CD4-positive, alpha-beta T cell (primary cell): ENCODE data around the gene CACNA1B. TPM values are rescaled to one million over a fixed set of nuclear protein-coding genes. Genes with fewer than 3 reads are reported as not detected.
A peak's percentile ranks its signal among the peaks of the same experiment; 100 is the strongest.

Experiments used
- ATAC-seq: fragments of 200-7000 bp; cut with Tn5 transposase; one replicate; pipeline ENCODE4 v1.10.0; 2022; ENCODE audit warnings: mild to moderate bottlenecking; ENCODE audit not compliant: poor library complexity
- CTCF ChIA-PET: fragments of 350-600 bp; sonication (Branson Sonifier 250); formaldehyde crosslinking; loops from one replicate; lab custom pipeline; 2021; ENCODE audit warnings: antibody characterized with exemption, inconsistent platforms; lab: Charles Lee
- POLR2A ChIA-PET: fragments of 350-600 bp; sonication (Branson Sonifier 250); formaldehyde crosslinking; loops from one replicate; lab custom pipeline; 2021; ENCODE audit warnings: antibody characterized with exemption, inconsistent platforms; lab: Charles Lee
- DNase-seq, 14 experiments: peaks; one replicate each; pipeline ENCODE4 v3.0.0-alpha.2; 2013 to 2020; ENCODE audit warnings: mixed read lengths in 2 of 14
- H3K27ac ChIP-seq, 2 donors: one replicate each; pipeline versions ENCODE4 v1.5.1 to v1.7.0; 2013; ENCODE audit warnings: low read length in 2 of 2, low read depth in 1 of 2, mild to moderate bottlenecking in 1 of 2
- H3K27me3 ChIP-seq, 2 experiments: 1 replicate in 1 of 2; 2 replicates in 1 of 2; pipeline versions ENCODE4 v1.6.1 to v1.7.0; 2013; ENCODE audit warnings: low read length in 2 of 2, control low read depth in 1 of 2, mild to moderate bottlenecking in 1 of 2, moderate library complexity in 1 of 2; ENCODE audit not compliant: insufficient read depth in 2 of 2, control insufficient read depth in 1 of 2
- H3K36me3 ChIP-seq: one replicate; pipeline ENCODE4 v1.6.1; 2013; ENCODE audit warnings: low read length, control low read depth; ENCODE audit not compliant: insufficient read depth
- H3K4me1 ChIP-seq: one replicate; pipeline ENCODE4 v1.6.1; 2013; ENCODE audit warnings: low read length, control low read depth; ENCODE audit not compliant: insufficient read depth
- H3K4me3 ChIP-seq: one replicate; pipeline ENCODE4 v1.5.1; 2013; ENCODE audit warnings: mild to moderate bottlenecking, low read length, moderate library complexity
- H3K9me3 ChIP-seq, 2 experiments: 1 replicate in 1 of 2; 2 replicates in 1 of 2; pipeline versions ENCODE4 v1.6.1 to v1.7.0; 2013; ENCODE audit warnings: low read length in 2 of 2, mild to moderate bottlenecking in 2 of 2, control low read depth in 1 of 2, moderate library complexity in 1 of 2; ENCODE audit not compliant: control insufficient read depth in 1 of 2, insufficient read depth in 1 of 2
- H3K27ac Mint-ChIP-seq: one replicate; pipeline ENCODE4 v1.8.0; 2020; ENCODE audit warnings: mixed read lengths
- H3K27me3 Mint-ChIP-seq: one replicate; pipeline ENCODE4 v1.8.0; 2021; ENCODE audit warnings: mixed read lengths
- H3K36me3 Mint-ChIP-seq: one replicate; pipeline ENCODE4 v1.8.0; 2021; ENCODE audit warnings: low read depth, mixed read lengths
- H3K4me1 Mint-ChIP-seq: one replicate; pipeline ENCODE4 v1.8.0; 2021; ENCODE audit warnings: low read depth, mixed read lengths
- H3K4me3 Mint-ChIP-seq: one replicate; pipeline ENCODE4 v1.8.0; 2020; ENCODE audit warnings: mild to moderate bottlenecking, mixed read lengths
- H3K9me3 Mint-ChIP-seq: one replicate; pipeline ENCODE4 v1.8.0; 2020; ENCODE audit warnings: mixed read lengths
- intact Hi-C, 2 experiments: fragments of 100-400 bp; cut with DNase I in 1 of 2; cut with micrococcal nuclease in 1 of 2; formaldehyde crosslinking; loops; one replicate each; pipeline versions ENCODE4 v1.15.1 to v1.9.0; 2023 to 2025; cut with DNase I, micrococcal nuclease
- total RNA-seq, 174 experiments: library from RNA in 2 of 174; stranded (reverse) in 2 of 174; gene quantifications; one replicate each; pipeline ENCODE4 v1.2.3 and lab custom pipeline; 2021 to 2026
- TF ChIP-seq, protein P1 (sequence below): fragments of 200-600 bp; IDR thresholded peaks from one replicate; pipeline ENCODE4 v1.8.0; 2022; ENCODE audit warnings: antibody characterized with exemption, mild to moderate bottlenecking

Gene CACNA1B
- total RNA-seq, 2 experiments from 2014 or later, result not detected

DNA sequence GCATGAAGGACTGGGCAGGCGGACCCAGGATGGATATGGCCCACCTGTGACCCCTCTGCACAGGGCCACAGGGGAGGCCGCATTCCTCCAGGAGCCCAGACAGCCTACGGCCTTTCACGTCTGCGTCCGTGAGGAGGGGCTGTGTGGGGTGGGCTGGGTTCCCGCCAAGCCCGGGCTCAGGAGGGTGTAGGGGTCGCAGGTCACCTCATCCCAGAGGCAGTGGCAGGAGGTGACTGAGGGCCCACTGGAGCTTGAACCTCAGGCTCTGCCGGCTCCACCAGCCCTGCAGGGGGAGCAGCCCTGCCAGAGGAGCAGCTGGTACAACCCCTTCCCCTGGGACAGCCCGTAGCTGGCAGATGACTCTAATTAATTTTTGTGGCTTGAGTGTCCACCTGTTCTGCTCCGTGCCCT, 40.7 kb upstream of the CACNA1B start:
- H3K36me3 ChIP-seq, result peaks cover 50% of the 10 kb centered on the region

DNA sequence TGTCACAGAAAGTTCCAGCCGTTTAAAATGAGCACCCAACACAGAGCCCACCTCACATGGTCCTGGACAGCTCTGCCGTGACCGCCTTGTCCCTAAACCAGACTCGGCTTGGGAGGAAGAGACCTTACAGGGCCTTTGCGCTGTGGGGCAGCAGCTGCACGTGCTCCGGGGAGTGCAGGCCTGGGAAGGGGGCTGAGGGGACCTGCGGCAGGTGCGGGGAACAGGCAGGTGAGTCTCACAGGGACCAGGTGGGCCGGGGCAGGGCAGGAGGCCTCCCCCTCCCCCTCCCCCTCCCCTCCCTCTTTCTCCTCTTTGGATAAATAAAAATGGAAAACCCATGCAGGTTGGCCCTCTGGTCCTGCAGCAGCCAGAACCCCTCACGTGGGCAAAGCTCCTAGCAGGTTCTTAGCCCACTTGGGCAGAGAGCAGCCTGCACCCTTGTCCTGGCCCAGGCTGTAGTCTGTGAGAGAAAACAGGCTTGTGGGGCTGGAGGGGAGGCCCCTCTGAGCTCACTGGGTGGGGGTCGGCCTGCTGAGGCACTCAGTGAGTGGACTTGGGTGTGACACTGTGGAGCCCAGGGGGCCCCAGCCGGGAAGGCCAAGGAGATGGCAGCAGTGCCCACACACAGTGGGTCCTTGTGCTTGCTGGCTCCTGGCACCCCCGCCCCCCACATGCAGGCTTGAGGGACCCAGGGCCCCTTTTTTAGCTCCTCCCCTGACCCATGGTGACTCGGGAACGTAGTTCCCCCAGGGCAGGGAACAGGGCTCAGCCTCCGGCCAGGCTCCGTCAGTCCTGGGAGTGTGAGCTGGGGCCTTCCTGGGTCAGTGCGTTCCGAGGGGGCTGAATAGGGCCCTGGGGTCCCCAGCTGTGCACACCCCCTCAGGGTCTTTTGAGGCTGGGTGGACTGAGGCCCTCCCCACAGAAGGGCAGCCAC, 40.0 kb upstream of the CACNA1B start:
- no peaks in the 10 kb centered on the region for H3K9me3 Mint-ChIP-seq
- H3K27ac Mint-ChIP-seq, result no peak overlapping the region
- TF ChIP-seq, protein P1, sequence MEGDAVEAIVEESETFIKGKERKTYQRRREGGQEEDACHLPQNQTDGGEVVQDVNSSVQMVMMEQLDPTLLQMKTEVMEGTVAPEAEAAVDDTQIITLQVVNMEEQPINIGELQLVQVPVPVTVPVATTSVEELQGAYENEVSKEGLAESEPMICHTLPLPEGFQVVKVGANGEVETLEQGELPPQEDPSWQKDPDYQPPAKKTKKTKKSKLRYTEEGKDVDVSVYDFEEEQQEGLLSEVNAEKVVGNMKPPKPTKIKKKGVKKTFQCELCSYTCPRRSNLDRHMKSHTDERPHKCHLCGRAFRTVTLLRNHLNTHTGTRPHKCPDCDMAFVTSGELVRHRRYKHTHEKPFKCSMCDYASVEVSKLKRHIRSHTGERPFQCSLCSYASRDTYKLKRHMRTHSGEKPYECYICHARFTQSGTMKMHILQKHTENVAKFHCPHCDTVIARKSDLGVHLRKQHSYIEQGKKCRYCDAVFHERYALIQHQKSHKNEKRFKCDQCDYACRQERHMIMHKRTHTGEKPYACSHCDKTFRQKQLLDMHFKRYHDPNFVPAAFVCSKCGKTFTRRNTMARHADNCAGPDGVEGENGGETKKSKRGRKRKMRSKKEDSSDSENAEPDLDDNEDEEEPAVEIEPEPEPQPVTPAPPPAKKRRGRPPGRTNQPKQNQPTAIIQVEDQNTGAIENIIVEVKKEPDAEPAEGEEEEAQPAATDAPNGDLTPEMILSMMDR, result no peak
- no peaks in the 10 kb centered on the region for H3K4me1 ChIP-seq
- no peak overlapping the region for H3K4me3 ChIP-seq
- no peak overlapping the region for H3K27ac ChIP-seq
- ATAC-seq (no peak), DNase-seq (peak in 1 of 14 experiments; percentile 8)
- POLR2A ChIA-PET, result no interaction called here
- CTCF ChIA-PET, result no interaction called here
- H3K27me3 Mint-ChIP-seq, result no peaks in the 10 kb centered on the region
- H3K9me3 ChIP-seq, result peaks cover 0 to 19% of the 10 kb centered on the region in 2 experiments
- no peaks in the 10 kb centered on the region for H3K4me1 Mint-ChIP-seq
- no peak overlapping the region for H3K4me3 Mint-ChIP-seq
- no peaks in the 10 kb centered on the region for H3K27me3 ChIP-seq
- intact Hi-C loops, result no loop called here
- H3K36me3 Mint-ChIP-seq, result peaks cover 28% of the 10 kb centered on the region
- peaks cover 42% of the 10 kb centered on the region for H3K36me3 ChIP-seq

More for the DNA sequence above, 40.7 kb upstream of the CACNA1B start:
- Mint-ChIP-seq H3K27ac (no peak overlapping the region), H3K4me1 (no peaks in the 10 kb centered on the region), H3K36me3 (peaks cover 28% of the 10 kb centered on the region), H3K27me3 (no peaks in the 10 kb centered on the region), H3K9me3 (no peaks in the 10 kb centered on the region), H3K4me3 (no peak overlapping the region)
- H3K27ac ChIP-seq, result no peak overlapping the region
- DNase-seq (no peak), ATAC-seq (no peak)
- TF ChIP-seq, protein P1, result no peak
- no peaks in the 10 kb centered on the region for H3K27me3 ChIP-seq
- peaks cover 0 to 19% of the 10 kb centered on the region in 2 experiments for H3K9me3 ChIP-seq
- H3K4me1 ChIP-seq, result no peaks in the 10 kb centered on the region
- ChIA-PET POLR2A (no interaction called here), CTCF (no interaction called here)
- intact Hi-C loops, result no loop called here
- no peak overlapping the region for H3K4me3 ChIP-seq

DNA sequence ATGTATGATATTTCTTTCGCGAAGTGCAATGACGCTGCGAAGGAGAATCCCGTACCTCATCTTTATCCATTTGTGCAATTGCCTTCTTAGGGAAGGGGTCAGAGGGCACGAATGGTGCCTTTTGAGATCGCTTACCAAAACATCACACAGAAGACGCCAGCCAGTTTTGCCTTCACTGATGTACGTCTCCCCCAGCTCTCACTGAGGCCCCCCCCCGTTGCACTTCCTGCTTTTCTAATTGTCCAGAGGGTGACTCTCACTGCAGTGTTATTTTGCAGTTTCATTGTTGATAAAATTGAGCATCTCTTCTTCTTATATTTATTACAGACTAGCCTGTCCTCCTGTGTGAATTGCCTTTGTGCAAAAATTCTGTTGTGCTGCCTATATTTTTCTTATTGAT, 39.0 kb upstream of the CACNA1B start:
- CTCF ChIA-PET, result no interaction called here
- Histone ChIP-seq H3K27me3 (no peaks in the 10 kb centered on the region), H3K4me3 (no peak overlapping the region), H3K4me1 (no peaks in the 10 kb centered on the region), H3K9me3 (peaks cover 0 to 19% of the 10 kb centered on the region in 2 experiments), H3K27ac (no peak overlapping the region), H3K36me3 (peaks cover 34% of the 10 kb centered on the region)
- Mint-ChIP-seq H3K9me3 (no peaks in the 10 kb centered on the region), H3K4me1 (no peaks in the 10 kb centered on the region), H3K27ac (no peak overlapping the region), H3K36me3 (peaks cover 26% of the 10 kb centered on the region), H3K27me3 (no peaks in the 10 kb centered on the region), H3K4me3 (no peak overlapping the region)
- ATAC-seq, result no peak
- TF ChIP-seq, protein P1, result no peak
- DNase-seq, result no peak
- POLR2A ChIA-PET, result no interaction called here
- intact Hi-C loops, result no loop called here
